HG03354 (cell line): ENCODE results near the gene DNAJC4.

Experiments
- ATAC-seq: cut with Tn5 transposase; IDR thresholded peaks from one replicate; pipeline ENCODE4 v1.9.1; 2021; ENCODE audit warnings: mild to moderate bottlenecking; ENCODE audit not compliant: unreplicated experiment, poor library complexity, severe bottlenecking

Gene DNAJC4

GRCh38 chr11:64230171-64230984 lies at the start of gene DNAJC4:
TSS of gene DNAJC4 (plus strand) at chr11:64230548. CDS start at chr11:64230855, 307 bp downstream.
- ATAC-seq = peak; percentile 53

GRCh38 chr11:64180891-64181290 lies 49.5 kb upstream of the DNAJC4 start:
- no peak for ATAC-seq

GRCh38 chr11:64181506-64182411 lies 48.6 kb upstream of the DNAJC4 start:
- ATAC-seq = no peak

- ATAC-seq = no peak
Observed at GRCh38 chr11:64183890-64184289, 46.5 kb upstream of the DNAJC4 start.

GRCh38 chr11:64185175-64185692 lies 45.1 kb upstream of the DNAJC4 start:
- ATAC-seq = peak; percentile 19

- peak; percentile 85 for ATAC-seq
Observed at GRCh38 chr11:64185693-64186491, 44.5 kb upstream of the DNAJC4 start, which contains the start of gene STIP1. TSS of gene STIP1 (plus strand) at chr11:64186171. CDS start at chr11:64186262, 91 bp downstream.

GRCh38 chr11:64186492-64187165 lies 43.7 kb upstream of the DNAJC4 start:
- no peak for ATAC-seq

GRCh38 chr11:64192434-64192833 lies 37.9 kb upstream of the DNAJC4 start:
- no peak for ATAC-seq

GRCh38 chr11:64196626-64197025 lies 33.7 kb upstream of the DNAJC4 start:
- no peak for ATAC-seq

- ATAC-seq = no peak
Observed at GRCh38 chr11:64198511-64198910, 31.8 kb upstream of the DNAJC4 start.

- ATAC-seq = no peak
Observed at GRCh38 chr11:64201543-64201942, 28.8 kb upstream of the DNAJC4 start.

GRCh38 chr11:64202992-64203391 lies 27.4 kb upstream of the DNAJC4 start:
- ATAC-seq = no peak

GRCh38 chr11:64203421-64204079 lies 26.8 kb upstream of the DNAJC4 start:
- ATAC-seq = no peak

GRCh38 chr11:64204080-64204440 lies 26.3 kb upstream of the DNAJC4 start:
- no peak for ATAC-seq

GRCh38 chr11:64204464-64204989 lies 25.8 kb upstream of the DNAJC4 start:
- ATAC-seq = no peak

- no peak for ATAC-seq
Observed at GRCh38 chr11:64206457-64207255, 23.7 kb upstream of the DNAJC4 start, which contains the start of gene FERMT3. TSS of gene FERMT3 (plus strand) at chr11:64206721. CDS start at chr11:64207365, 644 bp downstream.

- ATAC-seq = peak; percentile 52
Observed at GRCh38 chr11:64207256-64208085, 22.9 kb upstream of the DNAJC4 start.
